Cardiac muscle cell (in vitro differentiated cells and primary cell): Measurements from ENCODE around the gene RAB39A. TPM values are rescaled to one million over a fixed set of nuclear protein-coding genes. Genes with fewer than 3 reads are reported as not detected.
"Not testable (repeated sequence)": the region's sequence is repeated elsewhere in the genome, so short reads cannot be mapped to it uniquely, and the experiment has no call there.

Experiments
- DNase-seq, 2 donors: peaks; one replicate each; pipeline versions ENCODE4 v3.0.0 to v3.0.0-alpha.2; 2010 to 2017; ENCODE audit warnings: low read depth in 1 of 2, low spot score in 1 of 2
- H3K27ac ChIP-seq: fragments of 200-600 bp; sonication (generic); 2 replicates; pipeline ENCODE4 v1.5.1; 2016
- H3K27me3 ChIP-seq: fragments of 200-600 bp; sonication (generic); 2 replicates; pipeline ENCODE4 v1.6.0; 2016; ENCODE audit warnings: control low read depth
- H3K36me3 ChIP-seq: fragments of 200-600 bp; sonication (generic); 2 replicates; pipeline ENCODE4 v1.5.1; 2016; ENCODE audit warnings: control low read depth
- H3K4me1 ChIP-seq: fragments of 200-600 bp; sonication (generic); 2 replicates; pipeline ENCODE4 v1.8.1; 2017; ENCODE audit warnings: low read depth, mild to moderate bottlenecking, mixed run types
- H3K4me3 ChIP-seq: fragments of 200-600 bp; sonication (generic); 2 replicates; pipeline ENCODE4 v1.5.1; 2016; ENCODE audit warnings: mild to moderate bottlenecking
- H3K9me3 ChIP-seq: fragments of 200-600 bp; sonication (generic); 2 replicates; pipeline ENCODE4 v1.5.1; 2017; ENCODE audit warnings: low read depth, mild to moderate bottlenecking, control low read depth
- polyA plus RNA-seq: library from polyadenylated mRNA; unstranded; fragments of >200 nt; fragmentation: Nextera tagmentation; extraction: Ambion mirVana; gene quantifications from 2 replicates; pipeline ENCODE4 v1.2.1, GENCODE V29; 2016
- total RNA-seq: library from RNA; depleted of rRNA; stranded (reverse); fragments of >200 nt; gene quantifications from 2 replicates; pipeline ENCODE4 v1.2.3, GENCODE V29; 2016
- TF ChIP-seq, protein P1 (sequence below): IDR thresholded peaks from 2 replicates; pipeline ENCODE4 v1.5.1; 2012; ENCODE audit warnings: low read depth, mild to moderate bottlenecking, low read length

RAB39A gene, protein sequence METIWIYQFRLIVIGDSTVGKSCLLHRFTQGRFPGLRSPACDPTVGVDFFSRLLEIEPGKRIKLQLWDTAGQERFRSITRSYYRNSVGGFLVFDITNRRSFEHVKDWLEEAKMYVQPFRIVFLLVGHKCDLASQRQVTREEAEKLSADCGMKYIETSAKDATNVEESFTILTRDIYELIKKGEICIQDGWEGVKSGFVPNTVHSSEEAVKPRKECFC
- 0.24 and 0.88 TPM in 2 replicates for total RNA-seq
- polyA plus RNA-seq, result not detected in 2 replicates

DNA sequence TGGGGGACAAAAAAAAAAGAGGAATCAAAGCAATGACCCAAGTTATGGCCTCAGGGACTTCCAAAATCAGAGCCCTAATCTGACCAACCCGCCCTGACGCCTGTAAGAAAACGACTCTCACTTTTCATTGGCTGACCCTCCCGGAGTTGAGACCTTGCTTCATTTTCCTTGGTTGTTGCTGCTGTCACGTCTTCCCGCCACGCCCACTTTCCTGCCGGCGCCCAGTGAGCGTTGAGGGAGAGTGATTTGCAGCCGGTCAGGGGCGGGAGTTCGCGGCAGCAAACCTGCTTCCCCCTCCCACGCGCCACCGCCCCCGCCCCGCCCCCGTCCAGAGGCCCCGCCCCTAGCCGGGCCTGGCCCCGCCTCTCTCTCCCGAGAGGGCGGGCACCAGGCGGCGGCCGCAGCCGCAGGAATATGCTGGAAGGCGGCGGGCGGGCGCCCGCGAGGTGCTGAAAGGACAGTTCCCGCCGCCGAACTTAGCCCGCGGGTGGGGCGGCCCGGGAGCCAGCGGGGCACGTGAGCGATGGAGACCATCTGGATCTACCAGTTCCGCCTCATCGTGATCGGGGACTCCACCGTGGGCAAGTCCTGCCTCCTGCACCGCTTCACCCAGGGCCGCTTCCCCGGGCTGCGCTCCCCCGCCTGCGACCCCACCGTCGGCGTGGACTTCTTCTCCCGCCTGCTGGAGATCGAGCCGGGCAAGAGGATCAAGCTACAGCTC, at the start of gene RAB39A:
RAB39A (plus strand) TSS at position 403 of the 721 bp plus-strand sequence; CDS start at position 524, 121 bp downstream.
- Histone ChIP-seq H3K4me1 (no peaks in the 10 kb centered on the region), H3K9me3 (no peaks in the 10 kb centered on the region), H3K36me3 (no peaks in the 10 kb centered on the region), H3K27me3 (peaks cover 7% of the 10 kb centered on the region), H3K4me3 (peak within 1 kb of the TSS; percentile 61), H3K27ac (no peak within 1 kb of the TSS)
- TF ChIP-seq, protein P1, sequence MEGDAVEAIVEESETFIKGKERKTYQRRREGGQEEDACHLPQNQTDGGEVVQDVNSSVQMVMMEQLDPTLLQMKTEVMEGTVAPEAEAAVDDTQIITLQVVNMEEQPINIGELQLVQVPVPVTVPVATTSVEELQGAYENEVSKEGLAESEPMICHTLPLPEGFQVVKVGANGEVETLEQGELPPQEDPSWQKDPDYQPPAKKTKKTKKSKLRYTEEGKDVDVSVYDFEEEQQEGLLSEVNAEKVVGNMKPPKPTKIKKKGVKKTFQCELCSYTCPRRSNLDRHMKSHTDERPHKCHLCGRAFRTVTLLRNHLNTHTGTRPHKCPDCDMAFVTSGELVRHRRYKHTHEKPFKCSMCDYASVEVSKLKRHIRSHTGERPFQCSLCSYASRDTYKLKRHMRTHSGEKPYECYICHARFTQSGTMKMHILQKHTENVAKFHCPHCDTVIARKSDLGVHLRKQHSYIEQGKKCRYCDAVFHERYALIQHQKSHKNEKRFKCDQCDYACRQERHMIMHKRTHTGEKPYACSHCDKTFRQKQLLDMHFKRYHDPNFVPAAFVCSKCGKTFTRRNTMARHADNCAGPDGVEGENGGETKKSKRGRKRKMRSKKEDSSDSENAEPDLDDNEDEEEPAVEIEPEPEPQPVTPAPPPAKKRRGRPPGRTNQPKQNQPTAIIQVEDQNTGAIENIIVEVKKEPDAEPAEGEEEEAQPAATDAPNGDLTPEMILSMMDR, result no peak
- peak; percentile 95 to 96 for DNase-seq

DNA sequence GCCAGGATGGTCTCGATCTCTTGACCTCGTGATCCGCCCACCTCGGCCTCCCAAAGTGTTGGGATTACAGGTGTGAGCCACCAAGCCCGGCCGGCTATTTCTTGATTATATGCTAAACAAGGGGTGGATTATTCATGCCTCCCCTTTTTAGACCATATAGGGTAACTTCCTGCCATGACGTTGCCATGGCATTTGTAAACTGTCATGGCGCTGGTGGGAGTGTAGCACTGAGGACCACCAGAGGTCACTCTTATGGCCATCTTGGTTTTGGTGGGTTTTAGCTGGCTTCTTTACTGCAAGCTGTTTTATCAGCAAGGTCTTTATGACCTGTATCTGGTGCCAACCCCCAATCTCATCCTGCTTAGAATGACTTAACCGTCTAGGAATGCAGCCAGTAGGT, 46.8 kb upstream of the RAB39A start:
- H3K9me3 ChIP-seq, DNase-seq, H3K27me3 ChIP-seq, H3K27ac ChIP-seq, H3K4me3 ChIP-seq, H3K36me3 ChIP-seq, H3K4me1 ChIP-seq: not testable (repeated sequence)

DNA sequence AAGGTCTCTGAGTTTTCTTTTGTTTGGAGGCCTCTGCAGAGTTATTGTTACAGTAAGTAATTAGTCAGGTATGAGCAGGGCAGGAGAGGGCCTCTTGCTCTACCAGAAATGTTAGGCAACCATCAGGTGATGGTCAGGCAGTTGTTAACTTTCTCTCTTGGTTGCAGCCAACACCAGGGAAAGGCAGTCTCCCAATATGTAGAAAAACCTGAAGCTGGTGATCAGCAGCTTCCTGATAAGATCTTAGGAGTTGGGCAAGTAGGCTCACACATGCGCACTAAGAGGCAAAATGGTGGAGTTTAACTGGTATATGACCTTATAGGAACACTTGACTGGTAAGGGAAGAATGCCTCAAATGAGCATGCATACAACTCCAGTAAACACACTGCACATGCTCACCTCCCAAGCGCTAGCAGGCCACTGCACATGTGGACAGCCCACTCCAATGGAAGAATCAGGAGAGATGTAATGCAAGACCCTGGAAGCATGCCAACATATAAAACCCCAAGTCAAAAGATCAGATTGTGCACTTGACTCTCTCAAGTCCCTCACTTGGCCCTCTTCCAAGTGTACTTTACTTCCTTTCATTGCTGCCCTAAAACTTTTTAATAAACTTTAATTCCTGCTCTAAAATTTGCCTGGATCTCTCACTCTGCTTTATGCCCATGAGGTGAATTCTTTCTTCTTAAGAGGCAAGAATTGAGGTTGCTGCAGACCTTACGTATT, 46.0 kb upstream of the RAB39A start:
- TF ChIP-seq, protein P1, result no peak

DNA sequence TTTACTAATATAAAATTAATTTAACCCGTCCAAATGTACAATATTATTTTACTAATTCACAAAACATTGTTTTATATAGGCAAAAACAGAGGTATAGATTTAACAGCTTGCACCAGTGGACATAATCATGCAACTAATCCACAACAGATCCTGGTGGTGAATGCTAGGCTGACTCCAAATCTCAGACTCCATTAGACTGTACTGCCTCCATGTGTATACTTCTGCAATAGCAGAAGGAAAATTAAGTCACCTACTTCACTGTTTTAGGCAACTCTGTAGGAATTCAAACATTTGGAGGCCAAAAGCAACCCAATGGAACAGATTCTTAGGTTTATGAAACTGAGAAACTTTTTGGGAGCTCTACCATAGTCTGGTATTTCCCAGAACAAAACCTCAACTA, 30.0 kb upstream of the RAB39A start:
- H3K36me3 ChIP-seq, result no peaks in the 10 kb centered on the region
- no peak overlapping the region for H3K27ac ChIP-seq
- DNase-seq, result peak; percentile 10 to 72
- TF ChIP-seq, protein P1, result peak; percentile 71
- no peaks in the 10 kb centered on the region for H3K9me3 ChIP-seq
- no peaks in the 10 kb centered on the region for H3K27me3 ChIP-seq
- no peak overlapping the region for H3K4me3 ChIP-seq
- H3K4me1 ChIP-seq, result no peaks in the 10 kb centered on the region

More for the DNA sequence above, 46.0 kb upstream of the RAB39A start:
- Histone ChIP-seq H3K27me3 (no peaks in the 10 kb centered on the region), H3K27ac (no peak overlapping the region), H3K36me3 (no peaks in the 10 kb centered on the region), H3K9me3 (no peaks in the 10 kb centered on the region), H3K4me1 (no peaks in the 10 kb centered on the region), H3K4me3 (no peak overlapping the region)
- DNase-seq, result no peak

DNA sequence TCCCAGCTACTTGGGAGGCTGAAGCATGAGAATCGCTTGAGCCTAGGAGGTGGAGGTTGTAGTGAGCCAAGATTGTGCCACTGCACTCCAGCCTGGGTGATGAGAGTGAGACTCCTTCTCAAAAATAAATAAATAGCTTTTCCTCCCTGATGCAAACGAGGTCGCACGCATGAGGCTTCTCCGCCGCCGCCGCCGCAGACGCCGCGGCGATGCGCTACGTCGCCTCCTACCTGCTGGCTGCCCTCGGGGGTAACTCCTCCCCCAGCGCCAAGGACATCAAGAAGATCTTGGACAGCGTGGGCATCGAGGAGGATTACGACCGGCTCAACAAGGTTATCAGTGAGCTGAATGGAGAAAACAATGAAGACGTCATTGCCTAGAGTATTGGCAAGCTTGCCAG, 20.0 kb upstream of the RAB39A start:
- H3K4me1 ChIP-seq, result no peaks in the 10 kb centered on the region
- no peak for DNase-seq
- TF ChIP-seq, protein P1, result no peak
- no peak overlapping the region for H3K4me3 ChIP-seq
- H3K9me3 ChIP-seq, result no peaks in the 10 kb centered on the region
- H3K27me3 ChIP-seq, result no peaks in the 10 kb centered on the region
- no peak overlapping the region for H3K27ac ChIP-seq
- no peaks in the 10 kb centered on the region for H3K36me3 ChIP-seq

DNA sequence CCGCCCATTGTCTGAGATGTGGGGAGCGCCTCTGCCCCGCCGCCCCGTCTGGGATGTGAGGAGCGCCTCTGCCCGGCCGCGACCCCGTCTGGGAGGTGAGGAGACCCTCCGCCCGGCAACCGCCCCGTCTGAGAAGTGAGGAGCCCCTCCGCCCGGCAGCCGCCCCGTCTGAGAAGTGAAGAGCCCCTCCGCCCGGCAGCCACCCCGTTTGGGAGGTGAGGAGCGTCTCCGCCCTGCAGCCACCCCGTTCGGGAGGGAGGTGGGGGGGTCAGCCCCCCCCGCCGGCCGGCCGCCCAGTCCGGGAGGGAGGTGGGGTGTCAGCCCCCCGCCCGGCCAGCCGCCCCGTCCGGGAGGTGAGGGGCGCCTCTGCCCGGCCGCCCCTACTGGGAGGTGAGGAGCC, 15.8 kb upstream of the RAB39A start:
- not testable (repeated sequence) for DNase-seq, H3K4me3 ChIP-seq, H3K27me3 ChIP-seq, H3K27ac ChIP-seq, H3K36me3 ChIP-seq, H3K4me1 ChIP-seq, H3K9me3 ChIP-seq
